ENCODE measurements around the gene FNDC3B. TPM values are rescaled to one million over a fixed set of nuclear protein-coding genes. Genes with fewer than 3 reads are reported as not detected.

Gene FNDC3B
- total RNA-seq, 1 experiment from 2014 or later = 173 TPM

DNA sequence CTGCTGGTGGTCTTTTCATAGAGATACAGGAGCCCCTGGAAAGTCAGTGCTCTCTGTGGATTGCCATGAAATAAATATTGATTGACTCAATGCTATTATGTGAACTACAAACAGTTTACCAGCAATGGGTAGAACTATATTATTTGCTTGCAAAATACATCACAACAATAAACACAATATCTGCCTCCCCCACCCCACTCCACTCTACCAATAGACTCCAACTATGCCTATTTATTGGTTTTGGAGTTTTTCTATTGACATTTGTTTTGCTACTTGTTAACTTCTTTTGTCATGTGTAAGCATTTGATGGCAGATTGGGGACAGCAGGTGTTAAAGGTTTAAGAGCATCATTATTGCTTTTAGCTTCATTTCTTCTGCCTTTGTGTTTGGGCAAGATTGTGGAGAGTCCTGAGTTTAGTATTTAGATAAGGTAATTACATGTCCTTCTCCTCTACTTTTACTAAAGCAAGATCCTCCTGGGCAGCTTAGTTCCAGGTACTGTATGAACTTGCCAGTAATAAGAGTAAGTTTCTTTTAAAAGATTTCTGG is 8.3 kb downstream of the FNDC3B start:
- TF ChIP-seq TCF7L2 (IDR thresholded peaks at IDR 0.05; ENCODE audit: low read depth, low read length) (no peak), POLR2AphosphoS5 (IDR thresholded peaks at IDR 0.05; ENCODE audit: low read depth, low read length) (no peak)
- Histone ChIP-seq H3K27me3 (ENCODE audit: control insufficient read depth, insufficient read depth, low read length) (no peaks in the 10 kb centered on the region), H3K4me1 (ENCODE audit: control insufficient read depth, insufficient read depth, low read length) (peaks cover 55% of the 10 kb centered on the region), H3K9me3 (ENCODE audit: control insufficient read depth, insufficient read depth, low read depth, low read length) (no peaks in the 10 kb centered on the region), H3K27ac (ENCODE audit: low read length) (0 out of 2 replicates have a peak overlapping the region, but pooled peaks have one; percentile 5), H3K36me3 (ENCODE audit: control insufficient read depth, insufficient read depth, low read length) (peaks cover 17% of the 10 kb centered on the region; the same call in 1 of the 2 replicates), H3K4me3 (ENCODE audit: low read depth in 2 of 2, low read length in 2 of 2) (no peak overlapping the region)
- ATAC-seq = no peak
- DNase-seq (ENCODE audit: low read depth, low spot score) = no peak
- BruUV-seq (replicated peaks) = no TSS peak
- CTCF ChIA-PET = no interaction called here
- intact Hi-C loops (cut with micrococcal nuclease; ENCODE audit: unreplicated experiment) = no loop called here
- POLR2A ChIA-PET = interaction anchor here (0.5 to 0.6 kb wide), 2 partner anchors 10 to 61 kb away, joined by 3 to 9 read pairs; no protein-coding TSS in a partner anchor
- in situ Hi-C loops (cut with HindIII; ENCODE audit: low pct_unique_long_range_greater_than_20kb, low sequenced_read_pairs) = no loop called here

DNA sequence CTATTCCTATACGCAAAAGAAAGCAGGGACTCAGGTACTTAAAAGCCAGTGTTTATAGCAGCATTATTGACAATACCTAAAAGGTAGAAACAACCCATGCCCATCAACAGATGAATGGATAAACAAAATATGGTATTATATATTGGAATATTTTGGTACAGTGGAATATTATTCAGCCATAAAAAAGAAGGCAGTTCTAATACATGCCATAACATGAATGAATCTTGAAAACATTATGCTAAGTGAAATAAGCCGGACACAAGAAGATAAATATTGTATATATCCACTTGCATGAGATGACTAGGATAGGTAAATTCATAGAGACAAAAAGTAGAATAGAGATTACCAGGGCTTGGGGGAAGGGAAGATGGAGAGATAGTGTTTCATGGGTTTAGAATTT is 9.2 kb downstream of the FNDC3B start:
- Histone ChIP-seq H3K4me1 (ENCODE audit: control insufficient read depth, insufficient read depth, low read length) (peaks cover 60% of the 10 kb centered on the region), H3K9me3 (ENCODE audit: control insufficient read depth, insufficient read depth, low read depth, low read length) (no peaks in the 10 kb centered on the region), H3K27me3 (ENCODE audit: control insufficient read depth, insufficient read depth, low read length) (no peaks in the 10 kb centered on the region), H3K27ac (ENCODE audit: low read length) (no peak overlapping the region), H3K36me3 (ENCODE audit: control insufficient read depth, insufficient read depth, low read length) (peaks cover 17% of the 10 kb centered on the region; the same call in 1 of the 2 replicates), H3K4me3 (ENCODE audit: low read depth in 2 of 2, low read length in 2 of 2) (no peak overlapping the region)
- ChIA-PET POLR2A (no interaction called here), CTCF (no interaction called here)
- no peak for ATAC-seq
- no peak for DNase-seq (ENCODE audit: low read depth, low spot score)
- TF ChIP-seq TCF7L2 (IDR thresholded peaks at IDR 0.05; ENCODE audit: low read depth, low read length) (no peak), POLR2AphosphoS5 (IDR thresholded peaks at IDR 0.05; ENCODE audit: low read depth, low read length) (no peak), SIN3A (IDR thresholded peaks at IDR 0.05; ENCODE audit: borderline replicate concordance, insufficient read depth, low read depth, low read length) (no peak), CTCF (IDR thresholded peaks at IDR 0.05) (no peak)
- TF ChIP-seq, protein P1, sequence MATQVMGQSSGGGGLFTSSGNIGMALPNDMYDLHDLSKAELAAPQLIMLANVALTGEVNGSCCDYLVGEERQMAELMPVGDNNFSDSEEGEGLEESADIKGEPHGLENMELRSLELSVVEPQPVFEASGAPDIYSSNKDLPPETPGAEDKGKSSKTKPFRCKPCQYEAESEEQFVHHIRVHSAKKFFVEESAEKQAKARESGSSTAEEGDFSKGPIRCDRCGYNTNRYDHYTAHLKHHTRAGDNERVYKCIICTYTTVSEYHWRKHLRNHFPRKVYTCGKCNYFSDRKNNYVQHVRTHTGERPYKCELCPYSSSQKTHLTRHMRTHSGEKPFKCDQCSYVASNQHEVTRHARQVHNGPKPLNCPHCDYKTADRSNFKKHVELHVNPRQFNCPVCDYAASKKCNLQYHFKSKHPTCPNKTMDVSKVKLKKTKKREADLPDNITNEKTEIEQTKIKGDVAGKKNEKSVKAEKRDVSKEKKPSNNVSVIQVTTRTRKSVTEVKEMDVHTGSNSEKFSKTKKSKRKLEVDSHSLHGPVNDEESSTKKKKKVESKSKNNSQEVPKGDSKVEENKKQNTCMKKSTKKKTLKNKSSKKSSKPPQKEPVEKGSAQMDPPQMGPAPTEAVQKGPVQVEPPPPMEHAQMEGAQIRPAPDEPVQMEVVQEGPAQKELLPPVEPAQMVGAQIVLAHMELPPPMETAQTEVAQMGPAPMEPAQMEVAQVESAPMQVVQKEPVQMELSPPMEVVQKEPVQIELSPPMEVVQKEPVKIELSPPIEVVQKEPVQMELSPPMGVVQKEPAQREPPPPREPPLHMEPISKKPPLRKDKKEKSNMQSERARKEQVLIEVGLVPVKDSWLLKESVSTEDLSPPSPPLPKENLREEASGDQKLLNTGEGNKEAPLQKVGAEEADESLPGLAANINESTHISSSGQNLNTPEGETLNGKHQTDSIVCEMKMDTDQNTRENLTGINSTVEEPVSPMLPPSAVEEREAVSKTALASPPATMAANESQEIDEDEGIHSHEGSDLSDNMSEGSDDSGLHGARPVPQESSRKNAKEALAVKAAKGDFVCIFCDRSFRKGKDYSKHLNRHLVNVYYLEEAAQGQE (IDR thresholded peaks at IDR 0.05; ENCODE audit: insufficient read depth in 1 of 2, low read depth in 2 of 2, low read length in 1 of 2) = no peak
- no TSS peak for BruUV-seq (replicated peaks)
- in situ Hi-C loops (cut with HindIII; ENCODE audit: low pct_unique_long_range_greater_than_20kb, low sequenced_read_pairs) (no loop called here), intact Hi-C loops (cut with micrococcal nuclease; ENCODE audit: unreplicated experiment) (no loop called here)

- Histone ChIP-seq H3K9me3 (ENCODE audit: control insufficient read depth, insufficient read depth, low read depth, low read length) (no peaks in the 10 kb centered on the region), H3K27me3 (ENCODE audit: control insufficient read depth, insufficient read depth, low read length) (no peaks in the 10 kb centered on the region), H3K4me3 (ENCODE audit: low read depth in 2 of 2, low read length in 2 of 2) (no peak overlapping the region), H3K27ac (ENCODE audit: low read length) (no peak overlapping the region), H3K36me3 (ENCODE audit: control insufficient read depth, insufficient read depth, low read length) (peaks cover 7% of the 10 kb centered on the region; the same call in 1 of the 2 replicates), H3K4me1 (ENCODE audit: control insufficient read depth, insufficient read depth, low read length) (peaks cover 58% of the 10 kb centered on the region)
- intact Hi-C loops (cut with micrococcal nuclease; ENCODE audit: unreplicated experiment) (no loop called here), in situ Hi-C loops (cut with HindIII; ENCODE audit: low pct_unique_long_range_greater_than_20kb, low sequenced_read_pairs) (no loop called here)
- DNase-seq (ENCODE audit: low read depth, low spot score) (no peak), ATAC-seq (no peak)
- no TSS peak for BruUV-seq (replicated peaks)
- ChIA-PET POLR2A (interaction anchor here (0.6 kb wide), 1 partner anchor 90 kb away, joined by 6 read pairs; no protein-coding TSS in a partner anchor), CTCF (no interaction called here)
- no peak for TF ChIP-seq TCF7L2 (IDR thresholded peaks at IDR 0.05; ENCODE audit: low read depth, low read length)
- TF ChIP-seq SIN3A (IDR thresholded peaks at IDR 0.05; ENCODE audit: borderline replicate concordance, insufficient read depth, low read depth, low read length) = no peak
- TF ChIP-seq CTCF (IDR thresholded peaks at IDR 0.05) = no peak
- TF ChIP-seq, protein P1 (IDR thresholded peaks at IDR 0.05; ENCODE audit: insufficient read depth in 1 of 2, low read depth in 2 of 2, low read length in 1 of 2) = no peak
- TF ChIP-seq POLR2AphosphoS5 (IDR thresholded peaks at IDR 0.05; ENCODE audit: low read depth, low read length) = no peak
These were observed 12.1 kb downstream of the FNDC3B start for GRCh38 chr3:172051310-172051956.
